ENCODE data around the gene DMBT1. TPM values are rescaled to one million over a fixed set of nuclear protein-coding genes. Genes with fewer than 3 reads are reported as not detected.

Gene DMBT1
- total RNA-seq, 4 donors from 2014 or later = 0.06 to 0.28 TPM; not detected in 2

- no peak for TF ChIP-seq CTCF (IDR thresholded peaks at IDR 0.05)
- no peak for ATAC-seq (ENCODE audit: low FRiP score)
- no peak for DNase-seq (ENCODE audit: low spot score)
These were observed 97.9 kb downstream of the DMBT1 start for GRCh38 chr10:122658356-122659049.

- ATAC-seq (ENCODE audit: low FRiP score) = no peak
- no peak for TF ChIP-seq CTCF (IDR thresholded peaks at IDR 0.05)
- DNase-seq (ENCODE audit: low spot score) = no peak
These were observed 98.6 kb downstream of the DMBT1 start for GRCh38 chr10:122659126-122659525.

- DNase-seq (ENCODE audit: low spot score) = no peak
- no peak for TF ChIP-seq CTCF (IDR thresholded peaks at IDR 0.05)
These were observed 99.1 kb downstream of the DMBT1 start for GRCh38 chr10:122659651-122660050.

GRCh38 chr10:122660696-122661095 lies 100.1 kb downstream of the DMBT1 start:
- no peak for ATAC-seq (ENCODE audit: low FRiP score)
- DNase-seq (ENCODE audit: low spot score) = no peak
- TF ChIP-seq CTCF (IDR thresholded peaks at IDR 0.05) = no peak

More at GRCh38 chr10:122659651-122660050, 99.1 kb downstream of the DMBT1 start:
- no peak for ATAC-seq (ENCODE audit: low FRiP score)

DNA sequence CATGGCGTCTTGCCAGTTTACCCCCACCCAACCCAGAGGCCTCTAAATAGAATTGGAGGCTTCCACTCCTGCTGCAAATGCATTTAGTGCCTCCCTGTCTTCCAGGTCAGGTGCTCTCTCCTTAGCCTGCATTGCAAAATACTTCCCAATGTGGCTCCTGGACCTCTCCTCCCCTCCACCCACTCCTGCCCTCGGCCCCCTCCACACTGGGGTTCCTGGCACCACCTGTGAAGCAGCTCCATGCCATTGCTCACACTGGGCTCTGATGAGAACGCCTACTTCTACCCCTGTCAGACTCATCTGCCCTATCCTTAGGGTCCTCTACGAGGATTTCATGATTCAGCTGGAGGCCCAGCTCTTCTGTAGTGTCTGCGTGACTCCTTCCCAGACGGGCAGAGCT lies 101.7 kb downstream of the DMBT1 start:
- ATAC-seq (ENCODE audit: low FRiP score) = no peak
- no peak for DNase-seq (ENCODE audit: low spot score)
- no peak for TF ChIP-seq CTCF (IDR thresholded peaks at IDR 0.05)

GRCh38 chr10:122663516-122664130 lies 103.1 kb downstream of the DMBT1 start:
- TF ChIP-seq CTCF (IDR thresholded peaks at IDR 0.05) = no peak
- ATAC-seq (ENCODE audit: low FRiP score) = no peak
- DNase-seq (ENCODE audit: low spot score) = no peak

DNA sequence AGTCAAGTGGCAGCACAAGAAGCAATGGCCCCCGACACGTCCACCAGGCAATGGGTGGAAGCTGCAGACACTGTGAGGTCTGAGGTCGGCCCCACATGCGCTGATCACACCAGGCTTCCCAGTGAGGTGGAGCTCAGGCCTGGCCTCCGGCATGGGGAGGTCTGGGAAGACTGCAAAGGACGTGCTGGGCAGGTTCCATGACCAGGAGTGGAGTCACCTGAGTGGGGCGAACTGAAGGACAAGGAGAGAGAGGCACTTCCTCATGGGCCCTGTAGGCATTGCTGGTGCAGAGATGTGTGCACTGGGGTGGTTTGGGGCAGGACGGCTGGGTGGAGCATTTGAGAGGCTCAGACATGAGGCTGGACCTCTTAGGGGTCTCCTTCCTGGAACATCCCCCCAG lies 103.9 kb downstream of the DMBT1 start:
- ATAC-seq (ENCODE audit: low FRiP score) = no peak
- no peak for DNase-seq (ENCODE audit: low spot score)
- TF ChIP-seq CTCF (IDR thresholded peaks at IDR 0.05) = no peak

Data from omental fat pad (tissue), 4 donors.